ENCODE measurements around the gene LIMD2. TPM values are rescaled to one million over a fixed set of nuclear protein-coding genes. Genes with fewer than 3 reads are reported as not detected.
A peak's percentile ranks its signal among the peaks of the same experiment; 100 is the strongest.

Gene LIMD2
- total RNA-seq, 2 donors from 2014 or later = 101 to 144 TPM

GRCh38 chr17:63695889-63696288 lies 4.0 kb downstream of the LIMD2 start:
- ATAC-seq (replicated peaks) = no peak
- H3K4me1 Mint-ChIP-seq = peaks cover 28% of the 10 kb centered on the region
- H3K27ac Mint-ChIP-seq = peak overlapping the region; percentile 91
- H3K9me3 Mint-ChIP-seq = no peaks in the 10 kb centered on the region
- H3K4me3 Mint-ChIP-seq = peak overlapping the region; percentile 87
- no peaks in the 10 kb centered on the region for H3K27me3 Mint-ChIP-seq
- H3K36me3 Mint-ChIP-seq (ENCODE audit: low read depth) = peaks cover 51% of the 10 kb centered on the region

GRCh38 chr17:63694950-63695773 lies 4.8 kb downstream of the LIMD2 start:
- ATAC-seq (replicated peaks) = no peak
- H3K4me3 Mint-ChIP-seq = peak overlapping the region; percentile 87
- H3K9me3 Mint-ChIP-seq = no peaks in the 10 kb centered on the region
- peaks cover 57% of the 10 kb centered on the region for H3K36me3 Mint-ChIP-seq (ENCODE audit: low read depth)
- peaks cover 28% of the 10 kb centered on the region for H3K4me1 Mint-ChIP-seq
- no peaks in the 10 kb centered on the region for H3K27me3 Mint-ChIP-seq
- peak overlapping the region; percentile 91 for H3K27ac Mint-ChIP-seq

GRCh38 chr17:63694229-63694949 lies 5.5 kb downstream of the LIMD2 start:
- ATAC-seq (replicated peaks) = no peak
- H3K27ac Mint-ChIP-seq = peak overlapping the region; percentile 91
- H3K4me3 Mint-ChIP-seq = peak overlapping the region; percentile 87
- peaks cover 64% of the 10 kb centered on the region for H3K36me3 Mint-ChIP-seq (ENCODE audit: low read depth)
- no peaks in the 10 kb centered on the region for H3K27me3 Mint-ChIP-seq
- H3K9me3 Mint-ChIP-seq = no peaks in the 10 kb centered on the region
- peaks cover 28% of the 10 kb centered on the region for H3K4me1 Mint-ChIP-seq

GRCh38 chr17:63693411-63694113 lies 6.4 kb downstream of the LIMD2 start:
- ATAC-seq (replicated peaks) = no peak
- no peak overlapping the region for H3K4me3 Mint-ChIP-seq
- H3K9me3 Mint-ChIP-seq = no peaks in the 10 kb centered on the region
- peaks cover 28% of the 10 kb centered on the region for H3K4me1 Mint-ChIP-seq
- H3K27ac Mint-ChIP-seq = peak overlapping the region; percentile 91
- H3K27me3 Mint-ChIP-seq = no peaks in the 10 kb centered on the region
- H3K36me3 Mint-ChIP-seq (ENCODE audit: low read depth) = peaks cover 70% of the 10 kb centered on the region

GRCh38 chr17:63692195-63692816 lies 7.6 kb downstream of the LIMD2 start:
- peak overlapping the region; percentile 49 for H3K27ac Mint-ChIP-seq
- H3K9me3 Mint-ChIP-seq = no peaks in the 10 kb centered on the region
- H3K27me3 Mint-ChIP-seq = no peaks in the 10 kb centered on the region
- H3K4me3 Mint-ChIP-seq = no peak overlapping the region
- peaks cover 19% of the 10 kb centered on the region for H3K4me1 Mint-ChIP-seq
- no peak for ATAC-seq (replicated peaks)
- peaks cover 66% of the 10 kb centered on the region for H3K36me3 Mint-ChIP-seq (ENCODE audit: low read depth)

GRCh38 chr17:63689479-63689878 lies 10.4 kb downstream of the LIMD2 start:
- ATAC-seq (replicated peaks) = no peak
- Mint-ChIP-seq H3K9me3 (no peaks in the 10 kb centered on the region), H3K27ac (no peak overlapping the region), H3K4me3 (no peak overlapping the region), H3K36me3 (ENCODE audit: low read depth) (peaks cover 60% of the 10 kb centered on the region), H3K4me1 (peaks cover 9% of the 10 kb centered on the region), H3K27me3 (no peaks in the 10 kb centered on the region)

- ATAC-seq (replicated peaks) = peak; percentile 37
- H3K4me1 Mint-ChIP-seq = peaks cover 9% of the 10 kb centered on the region
- H3K4me3 Mint-ChIP-seq = no peak overlapping the region
- H3K27me3 Mint-ChIP-seq = no peaks in the 10 kb centered on the region
- peaks cover 66% of the 10 kb centered on the region for H3K36me3 Mint-ChIP-seq (ENCODE audit: low read depth)
- no peaks in the 10 kb centered on the region for H3K9me3 Mint-ChIP-seq
- peak overlapping the region; percentile 74 for H3K27ac Mint-ChIP-seq
Measured at GRCh38 chr17:63688396-63689020, 11.4 kb downstream of the LIMD2 start.

GRCh38 chr17:63686138-63686685 lies 13.7 kb downstream of the LIMD2 start:
- no peaks in the 10 kb centered on the region for H3K27me3 Mint-ChIP-seq
- H3K36me3 Mint-ChIP-seq (ENCODE audit: low read depth) = peaks cover 76% of the 10 kb centered on the region
- peaks cover 9% of the 10 kb centered on the region for H3K4me1 Mint-ChIP-seq
- peak; percentile 93 for ATAC-seq (replicated peaks)
- peak overlapping the region; percentile 21 for H3K4me3 Mint-ChIP-seq
- no peaks in the 10 kb centered on the region for H3K9me3 Mint-ChIP-seq
- peak overlapping the region; percentile 88 for H3K27ac Mint-ChIP-seq

- H3K27ac Mint-ChIP-seq = peak overlapping the region; percentile 88
- no peak for ATAC-seq (replicated peaks)
- peaks cover 9% of the 10 kb centered on the region for H3K4me1 Mint-ChIP-seq
- no peaks in the 10 kb centered on the region for H3K9me3 Mint-ChIP-seq
- H3K27me3 Mint-ChIP-seq = no peaks in the 10 kb centered on the region
- peaks cover 74% of the 10 kb centered on the region for H3K36me3 Mint-ChIP-seq (ENCODE audit: low read depth)
- H3K4me3 Mint-ChIP-seq = peak overlapping the region; percentile 21
Measured at GRCh38 chr17:63685578-63685977, 14.3 kb downstream of the LIMD2 start.

GRCh38 chr17:63685041-63685440 lies 14.9 kb downstream of the LIMD2 start:
- Mint-ChIP-seq H3K4me3 (no peak overlapping the region), H3K27ac (peak overlapping the region; percentile 88), H3K4me1 (peaks cover 9% of the 10 kb centered on the region), H3K27me3 (no peaks in the 10 kb centered on the region), H3K36me3 (ENCODE audit: low read depth) (peaks cover 74% of the 10 kb centered on the region), H3K9me3 (no peaks in the 10 kb centered on the region)
- no peak for ATAC-seq (replicated peaks)

GRCh38 chr17:63682981-63683380 lies 16.9 kb downstream of the LIMD2 start:
- ATAC-seq (replicated peaks) = no peak
- Mint-ChIP-seq H3K4me1 (peaks cover 9% of the 10 kb centered on the region), H3K36me3 (ENCODE audit: low read depth) (peaks cover 57% of the 10 kb centered on the region), H3K4me3 (no peak overlapping the region), H3K27me3 (no peaks in the 10 kb centered on the region), H3K9me3 (no peaks in the 10 kb centered on the region), H3K27ac (no peak overlapping the region)

GRCh38 chr17:63682441-63682840 lies 17.5 kb downstream of the LIMD2 start:
- no peak for ATAC-seq (replicated peaks)
- Mint-ChIP-seq H3K27ac (no peak overlapping the region), H3K27me3 (no peaks in the 10 kb centered on the region), H3K4me1 (peaks cover 9% of the 10 kb centered on the region), H3K9me3 (no peaks in the 10 kb centered on the region), H3K36me3 (ENCODE audit: low read depth) (peaks cover 54% of the 10 kb centered on the region), H3K4me3 (no peak overlapping the region)

- Mint-ChIP-seq H3K27ac (peak overlapping the region; percentile 61), H3K27me3 (no peaks in the 10 kb centered on the region), H3K36me3 (ENCODE audit: low read depth) (peaks cover 54% of the 10 kb centered on the region), H3K4me1 (peaks cover 9% of the 10 kb centered on the region), H3K4me3 (no peak overlapping the region), H3K9me3 (no peaks in the 10 kb centered on the region)
- ATAC-seq (replicated peaks) = no peak
Measured at GRCh38 chr17:63681530-63681929, 18.4 kb downstream of the LIMD2 start.

Data from activated T-helper 17 cell treated with anti-CD3 and anti-CD28 coated beads, Interleukin-2, amount 50 U/mL, for 72 hours (primary cell).